ENCODE measurements around the gene CXCR1. TPM values are rescaled to one million over a fixed set of nuclear protein-coding genes. Genes with fewer than 3 reads are reported as not detected.

CXCR1 gene
- total RNA-seq, 4 donors from 2014 or later = 2.3 TPM; not detected in 3

- no peak for TF ChIP-seq CTCF (IDR thresholded peaks at IDR 0.05; ENCODE audit: low read depth)
Observed at GRCh38 chr2:218180467-218181114, 13.8 kb upstream of the CXCR1 start.

- no peak for TF ChIP-seq CTCF (IDR thresholded peaks at IDR 0.05; ENCODE audit: low read depth)
Observed at GRCh38 chr2:218179782-218180181, 13.0 kb upstream of the CXCR1 start.

GRCh38 chr2:218172845-218173244, 6.1 kb upstream of the CXCR1 start:
- TF ChIP-seq CTCF (IDR thresholded peaks at IDR 0.05; ENCODE audit: low read depth) = no peak

GRCh38 chr2:218169757-218170546, 3.2 kb upstream of the CXCR1 start:
- TF ChIP-seq CTCF (IDR thresholded peaks at IDR 0.05; ENCODE audit: low read depth) = no peak

GRCh38 chr2:218168635-218169462, 2.1 kb upstream of the CXCR1 start:
- TF ChIP-seq CTCF (IDR thresholded peaks at IDR 0.05; ENCODE audit: low read depth) = no peak

- TF ChIP-seq CTCF (IDR thresholded peaks at IDR 0.05; ENCODE audit: low read depth) = no peak
Observed at GRCh38 chr2:218168016-218168415, 1.3 kb upstream of the CXCR1 start.

GRCh38 chr2:218162814-218163213, 3.9 kb downstream of the CXCR1 start:
- no peak for TF ChIP-seq CTCF (IDR thresholded peaks at IDR 0.05; ENCODE audit: low read depth)

All from subcutaneous adipose tissue (tissue), 4 donors.